Fibroblast of skin of abdomen (primary cell): Measurements from ENCODE around the gene CDC45.

Source experiments
- DNase-seq: peaks from one replicate; pipeline ENCODE4 v3.0.0-alpha.2; 2013

Gene CDC45

DNA sequence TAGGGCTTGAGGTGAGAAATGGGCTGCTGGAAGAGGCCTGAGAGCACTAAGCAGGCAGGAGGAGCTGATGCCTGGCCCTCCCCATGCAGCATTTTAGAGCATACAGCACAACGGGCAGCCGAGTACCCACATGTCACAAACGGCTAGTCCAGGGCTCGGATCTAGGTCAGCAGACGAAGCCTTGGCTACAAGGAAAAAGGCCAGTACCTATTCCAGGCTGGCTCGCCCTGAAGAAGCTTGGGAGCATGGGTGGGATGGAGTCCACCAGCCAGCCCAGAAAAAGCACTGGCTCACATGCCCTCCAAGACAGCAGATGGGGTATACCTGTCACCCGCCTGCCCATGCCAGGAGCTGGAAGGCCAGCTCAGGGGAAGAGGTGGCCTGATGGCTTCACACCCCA is 10.3 kb upstream of the CDC45 start:
- DNase-seq: no peak

DNA sequence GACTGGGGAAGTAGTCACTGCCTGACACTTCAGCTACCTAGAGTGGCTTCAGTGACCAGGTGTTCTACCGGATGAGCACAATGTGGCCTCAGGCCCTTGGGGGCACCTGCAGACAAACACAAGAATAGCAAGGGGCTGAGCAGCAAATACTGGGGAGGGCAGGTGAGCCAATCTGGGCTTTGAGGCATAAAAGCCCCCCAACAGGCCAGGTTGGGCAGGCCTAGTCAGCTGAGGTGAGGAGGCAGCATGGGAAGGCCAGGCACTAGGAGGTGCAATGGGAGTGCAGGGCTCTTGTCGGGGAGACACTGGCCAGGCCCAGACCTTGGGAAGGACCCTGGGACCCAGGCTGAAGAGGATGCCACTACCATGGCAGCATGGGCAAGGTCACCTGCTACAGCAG is 9.7 kb upstream of the CDC45 start:
- DNase-seq: no peak

DNA sequence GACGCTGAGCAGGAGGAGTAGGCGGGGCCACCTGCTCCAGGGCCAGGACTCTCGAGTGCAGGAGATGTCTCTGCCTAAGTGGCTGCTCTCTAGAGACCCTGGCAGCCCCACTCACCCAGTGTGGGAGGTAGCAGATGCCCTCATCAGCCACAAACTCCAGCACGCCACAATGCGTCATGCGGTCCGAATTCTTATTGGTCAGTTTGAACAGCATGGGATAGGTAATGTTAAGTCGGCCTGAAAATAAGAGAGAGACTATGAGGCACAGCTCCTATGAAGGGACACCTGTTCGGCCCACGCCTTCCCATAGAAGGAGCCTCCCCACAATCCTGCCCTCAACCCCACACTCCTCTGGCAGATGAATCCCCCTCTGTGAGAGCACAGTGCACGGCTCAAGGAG is 8.1 kb upstream of the CDC45 start:
- DNase-seq: no peak

DNA sequence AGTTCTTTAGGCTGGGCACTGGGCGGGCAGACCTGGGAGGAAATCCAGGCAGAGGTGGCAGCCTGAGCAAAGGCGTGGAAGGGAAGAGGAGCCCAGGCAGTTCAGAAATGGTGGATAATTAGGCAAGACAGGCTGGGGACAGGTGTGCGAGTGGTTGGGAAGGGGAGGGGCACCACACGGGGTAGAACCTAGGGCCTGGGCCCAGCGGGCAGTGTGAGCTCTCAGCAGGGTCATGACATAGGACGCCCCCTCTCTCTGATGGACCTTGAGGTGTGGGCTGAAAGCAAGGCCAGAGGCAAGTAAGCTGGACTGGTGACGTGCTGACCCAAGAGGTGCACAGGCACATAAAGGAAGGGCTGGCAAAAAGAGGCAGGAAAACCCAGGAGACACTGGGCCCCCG is 7.5 kb upstream of the CDC45 start:
- no peak for DNase-seq

DNA sequence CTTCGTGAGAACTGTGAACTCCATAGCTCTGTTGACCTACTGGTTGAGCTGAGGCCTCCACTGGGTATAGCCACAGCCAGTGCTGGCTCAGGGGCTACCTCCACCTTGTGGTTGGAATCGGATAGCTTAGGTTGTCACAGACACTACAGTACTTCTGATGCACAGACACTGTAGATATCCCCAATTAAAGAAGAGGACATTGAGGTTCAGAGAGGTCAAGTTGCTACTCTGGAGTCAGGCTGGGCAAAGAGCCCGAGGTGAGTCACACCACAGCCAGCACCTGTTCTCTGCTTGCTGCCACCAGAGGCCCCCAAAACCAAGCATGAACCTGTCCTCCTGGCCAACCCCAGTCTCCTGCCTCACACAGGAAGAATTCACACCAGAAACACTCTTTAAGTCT is 6.1 kb upstream of the CDC45 start:
- DNase-seq: no peak

DNA sequence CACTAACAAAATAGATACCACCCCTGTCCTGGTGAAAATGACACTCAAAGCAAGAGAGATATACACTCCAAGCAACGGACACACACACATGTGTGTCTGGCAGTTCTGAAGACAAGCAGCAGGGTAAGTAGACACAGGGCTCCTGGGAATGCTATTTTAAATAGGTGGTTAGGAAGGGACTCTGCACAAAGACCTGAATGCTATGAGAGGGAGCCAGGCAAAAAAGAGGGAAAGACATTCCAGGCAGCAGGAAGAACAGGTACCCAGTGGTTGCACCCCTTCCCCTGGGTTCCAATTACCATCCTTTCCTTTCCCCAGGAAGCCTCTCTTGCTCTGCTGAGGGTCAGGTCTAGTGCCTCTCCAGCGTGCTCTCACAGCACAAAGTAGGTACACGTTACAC is 3.7 kb upstream of the CDC45 start:
- DNase-seq: no peak

DNA sequence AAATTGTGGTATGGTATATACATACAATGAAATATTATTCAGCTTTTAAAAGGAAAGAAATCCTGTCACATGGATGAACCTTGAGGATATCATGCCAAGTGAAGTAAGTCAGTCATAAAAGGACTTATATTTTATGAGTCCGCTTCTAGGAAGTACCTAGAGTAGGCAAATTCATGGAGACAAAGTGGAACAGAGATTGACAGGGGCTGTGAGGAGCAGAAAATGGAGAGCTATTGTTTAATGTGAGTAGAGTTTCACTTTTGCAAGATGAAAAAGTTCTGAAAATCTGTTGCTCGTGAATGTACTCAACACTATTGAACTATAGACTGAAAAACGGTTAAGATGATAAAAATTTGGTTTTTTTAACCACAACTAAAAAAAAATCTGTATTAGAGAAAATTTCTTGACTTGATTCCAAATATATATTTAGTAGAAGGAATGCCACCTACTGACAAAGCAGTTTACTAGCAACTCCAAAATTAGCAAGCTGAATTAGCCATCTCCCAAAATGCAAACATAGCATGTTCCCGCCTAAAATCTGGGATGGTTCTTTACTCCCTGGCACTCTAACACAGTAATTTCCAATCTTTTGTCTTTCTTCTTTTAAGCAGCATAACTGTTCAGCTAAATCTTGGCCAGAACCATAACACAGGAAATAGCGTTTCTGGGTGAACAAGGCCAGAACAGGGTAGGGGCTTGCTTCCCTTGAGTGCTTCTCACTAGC is 2.2 kb upstream of the CDC45 start:
- peak; percentile 14 for DNase-seq

DNA sequence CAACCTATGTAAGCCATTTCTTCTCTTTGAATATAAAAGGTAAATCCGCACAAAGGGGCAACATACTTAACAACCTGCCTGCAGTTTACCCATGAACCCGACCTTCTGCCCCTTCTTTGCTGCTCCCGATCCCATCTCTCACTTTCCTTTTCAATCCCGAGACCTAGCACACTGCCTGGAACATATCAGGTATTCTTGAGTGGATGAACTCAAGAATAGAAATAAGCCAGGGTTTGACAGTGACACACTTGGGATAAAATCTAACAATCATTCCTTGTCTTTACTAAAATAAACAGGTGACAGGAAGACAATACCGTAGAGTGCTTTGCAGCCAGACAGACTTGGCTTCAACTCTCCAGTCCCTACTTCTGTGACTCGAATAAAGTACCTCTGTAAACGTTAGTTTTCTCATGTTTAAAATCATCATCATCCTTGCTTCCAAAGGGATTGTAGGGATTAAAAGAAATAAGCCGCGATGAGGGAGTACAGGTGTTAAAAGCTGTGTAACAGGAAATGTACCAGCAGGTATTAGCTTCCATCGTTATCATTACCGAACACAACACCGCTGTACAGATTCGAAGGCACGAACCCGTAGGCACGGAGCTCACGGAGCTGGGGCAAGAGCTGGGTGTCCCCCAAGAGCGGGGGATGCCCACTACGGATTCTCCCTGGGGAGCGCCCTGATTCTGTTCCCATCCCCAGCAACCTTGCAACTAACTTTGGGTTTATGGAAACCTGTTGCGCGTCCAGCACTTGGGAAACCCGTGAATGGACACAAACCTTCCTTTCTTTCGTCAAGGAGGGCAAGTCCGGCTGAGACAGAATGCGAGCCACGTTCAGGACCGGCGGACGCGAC is 1.4 kb upstream of the CDC45 start:
- DNase-seq: no peak

DNA sequence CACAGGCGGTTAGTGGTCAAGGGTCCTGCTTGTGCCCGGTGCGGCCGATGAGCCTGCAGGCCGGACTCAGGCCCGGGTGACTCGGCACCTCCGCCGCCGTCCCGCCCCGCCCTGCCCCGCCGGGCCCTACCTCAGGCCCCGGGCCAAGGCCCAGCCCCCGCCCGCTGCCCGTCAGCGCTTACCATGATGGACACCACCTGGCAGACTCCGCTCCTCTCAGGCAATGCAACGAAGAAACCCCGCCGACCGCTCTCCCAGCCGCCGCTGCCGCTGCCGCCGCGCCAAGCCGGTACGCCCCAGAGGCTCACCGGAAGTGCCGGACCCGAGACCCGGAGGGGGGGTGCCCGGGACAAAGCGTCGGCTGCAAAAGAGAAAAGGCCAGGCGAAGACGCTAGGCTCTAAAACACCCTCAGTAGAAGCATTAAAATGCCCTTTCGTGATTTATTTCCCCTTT is 792 bp upstream of the CDC45 start, which contains the start of gene UFD1:
Gene UFD1, minus strand, starts transcription at position 293 of the 454 bp plus-strand sequence. Its CDS starts 108 bp downstream, at position 185.
- peak; percentile 79 for DNase-seq

DNA sequence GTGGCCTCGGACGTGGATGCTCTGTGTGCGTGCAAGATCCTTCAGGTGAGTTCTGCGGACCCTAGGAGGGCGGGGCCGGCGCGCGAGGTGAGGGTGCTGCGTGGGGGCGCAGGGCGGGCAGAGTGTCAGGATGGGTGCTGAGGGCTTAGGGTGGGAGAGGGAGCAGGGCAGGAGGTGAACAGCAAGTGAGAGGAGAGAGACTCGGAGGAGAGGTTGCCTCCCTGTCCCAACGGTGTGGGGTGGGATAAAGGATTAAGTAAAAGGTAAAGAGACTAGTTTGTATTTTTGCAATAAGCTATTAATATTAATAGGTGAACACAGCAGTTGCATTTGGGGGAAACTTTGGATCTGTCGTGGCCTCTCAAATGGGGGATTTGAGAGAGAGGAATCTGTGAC is 451 bp downstream of the CDC45 start:
- no peak for DNase-seq

DNA sequence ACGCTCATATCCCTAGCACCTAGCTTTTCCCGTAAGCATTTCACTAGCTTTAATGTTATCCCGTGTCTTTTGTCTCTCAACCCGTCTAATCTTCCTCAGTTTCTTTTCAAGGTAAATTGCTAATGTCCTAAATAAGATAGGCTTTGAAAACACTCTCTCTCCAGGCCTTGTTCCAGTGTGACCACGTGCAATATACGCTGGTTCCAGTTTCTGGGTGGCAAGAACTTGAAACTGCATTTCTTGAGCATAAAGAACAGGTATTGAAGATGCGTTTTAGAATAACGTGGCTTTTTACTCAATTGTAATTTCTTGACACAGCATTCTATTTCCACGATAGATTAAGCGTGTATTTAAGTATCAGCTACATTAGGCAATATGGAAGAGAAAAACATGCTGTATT is 1.1 kb downstream of the CDC45 start:
- DNase-seq: no peak

DNA sequence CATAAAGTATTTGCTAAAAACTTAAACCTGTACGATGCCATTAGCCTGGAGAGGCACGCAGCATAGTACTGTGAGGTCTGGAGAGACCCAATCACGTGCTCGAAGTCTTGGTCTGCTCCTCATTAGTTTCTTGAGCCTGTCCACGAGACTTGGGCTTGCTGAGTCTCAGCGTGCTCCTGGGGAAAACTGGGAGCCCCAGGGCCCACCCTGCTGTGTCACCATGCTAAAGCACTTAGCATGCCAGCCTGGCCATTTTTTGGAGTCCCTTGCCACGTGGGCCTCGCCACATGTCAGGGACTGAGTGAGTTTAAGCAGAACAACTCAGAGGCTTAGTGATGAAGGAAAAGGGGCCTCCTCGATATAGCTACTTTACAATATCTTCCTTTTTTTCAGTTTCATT is 2.6 kb downstream of the CDC45 start:
- no peak for DNase-seq

DNA sequence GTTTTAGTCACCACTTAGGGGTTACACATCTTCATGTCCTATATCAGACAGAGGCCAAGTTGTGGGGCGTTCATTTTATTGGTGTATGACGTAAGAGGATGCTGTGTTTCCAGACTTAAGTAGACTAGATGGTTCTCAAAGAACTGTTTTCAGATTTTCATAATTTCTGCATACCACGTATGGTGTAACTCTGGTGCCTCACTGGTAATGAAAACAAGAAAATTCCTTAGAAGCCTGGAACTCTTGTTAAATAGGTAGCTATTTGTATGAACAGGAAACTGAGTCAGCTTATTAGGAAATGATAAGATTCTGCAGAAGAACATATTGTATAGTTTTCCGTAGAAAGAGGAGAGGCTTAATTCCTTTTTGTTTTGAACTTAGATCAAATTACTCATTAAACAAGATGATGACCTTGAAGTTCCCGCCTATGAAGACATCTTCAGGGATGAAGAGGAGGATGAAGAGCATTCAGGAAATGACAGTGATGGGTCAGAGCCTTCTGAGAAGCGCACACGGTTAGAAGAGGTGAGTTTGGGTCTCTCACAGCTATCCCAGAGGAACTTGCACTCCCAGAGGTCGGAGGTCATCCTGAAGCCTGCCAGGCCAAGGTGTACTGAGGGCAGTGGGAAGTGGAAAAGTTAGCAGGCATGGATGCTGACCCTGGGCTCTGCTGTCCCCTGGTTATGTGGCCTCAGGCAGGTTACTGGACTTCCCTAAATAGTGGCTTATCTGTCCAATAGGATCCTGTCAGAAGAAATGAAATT is 3.9 kb downstream of the CDC45 start:
- peak; percentile 6 for DNase-seq

DNA sequence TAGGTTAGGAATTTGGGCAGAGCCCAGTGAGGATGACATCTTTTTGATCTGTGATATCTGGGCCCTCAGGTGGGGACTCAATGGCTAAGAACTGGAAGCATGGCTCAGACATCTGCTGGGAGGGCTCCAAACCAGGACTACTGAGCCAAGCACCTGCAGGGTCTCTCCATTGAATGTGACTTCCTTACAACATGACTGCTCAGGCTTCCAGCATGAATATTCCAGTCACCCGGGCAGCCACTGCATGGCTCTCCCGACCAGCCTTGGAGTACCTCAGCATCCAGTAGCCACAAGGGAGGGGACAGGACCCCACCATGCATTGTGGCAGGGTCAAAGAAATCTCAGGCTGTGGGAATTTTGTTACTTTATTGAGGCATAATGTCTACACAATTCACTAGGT is 8.6 kb downstream of the CDC45 start:
- no peak for DNase-seq

DNA sequence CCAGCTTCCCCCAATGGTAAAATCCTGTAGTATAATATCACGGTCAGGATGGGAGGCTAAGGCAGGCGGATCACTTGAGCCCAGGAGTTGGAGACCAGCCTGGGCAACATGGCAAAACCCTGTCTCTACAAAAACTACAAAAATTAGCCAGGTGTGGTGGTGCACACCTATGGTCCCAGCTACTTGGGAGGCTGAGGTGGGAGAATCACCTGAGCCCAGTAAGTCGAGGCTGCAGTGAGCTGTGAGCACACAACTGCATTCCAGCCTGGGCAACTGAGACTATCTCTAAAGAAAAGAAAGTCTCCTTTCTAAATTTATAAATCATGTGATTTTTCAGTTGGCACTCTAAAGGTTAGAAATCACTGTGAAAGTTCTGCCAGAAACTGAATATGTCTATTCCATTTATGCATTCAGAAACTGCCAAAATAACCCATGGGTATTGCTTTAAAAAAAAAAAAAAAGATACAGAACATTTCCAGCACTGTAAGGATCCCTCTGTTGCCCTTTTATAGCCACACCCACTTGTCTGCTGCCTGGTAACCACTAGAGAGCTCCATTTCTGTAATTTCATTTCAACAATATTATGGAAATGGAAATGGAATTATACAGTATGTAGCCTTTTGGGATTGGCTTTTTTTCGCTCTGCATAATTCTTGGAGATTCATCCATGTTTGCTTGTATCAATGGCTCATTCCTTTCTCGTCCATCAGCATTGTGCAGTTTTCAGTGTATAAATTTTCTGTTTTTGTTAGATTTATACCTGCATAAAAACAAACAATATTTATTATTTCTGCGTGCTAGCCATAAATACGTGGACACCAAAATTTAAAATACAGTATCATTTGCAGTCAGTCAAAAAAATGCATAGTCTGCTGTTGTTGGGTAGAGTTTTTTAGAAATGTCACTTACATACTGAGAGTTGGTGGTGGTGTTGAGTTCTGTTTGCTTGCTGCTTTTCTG is 9.4 kb downstream of the CDC45 start:
- no peak for DNase-seq

DNA sequence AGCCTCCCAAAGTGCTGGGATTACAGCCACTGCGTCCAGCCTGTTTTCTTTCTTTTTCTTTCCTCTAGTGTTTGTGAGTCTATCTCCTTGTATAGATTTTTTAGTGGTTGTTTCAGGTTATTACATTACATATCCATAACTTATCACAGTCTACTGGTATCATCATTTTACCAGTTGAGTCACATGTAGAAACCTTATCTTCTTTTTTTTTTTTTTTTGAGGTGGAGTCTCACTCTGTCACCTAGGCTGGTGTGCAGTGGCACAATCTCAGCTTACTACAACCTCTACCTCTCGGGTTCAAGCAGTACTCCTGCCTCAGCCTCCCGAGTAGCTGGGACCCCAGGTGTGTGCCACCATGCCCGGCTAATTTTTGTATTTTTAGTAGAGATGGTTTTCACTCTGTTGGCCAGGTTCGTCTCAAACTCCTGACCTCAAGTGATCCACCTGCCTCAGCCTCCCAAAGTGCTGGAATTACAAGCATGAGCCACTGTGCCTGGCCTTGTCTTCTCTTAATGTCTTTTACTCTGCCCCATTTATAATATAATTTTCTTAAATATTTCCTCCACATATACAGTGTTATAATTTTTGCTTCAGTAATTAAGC is 11.0 kb downstream of the CDC45 start:
- no peak for DNase-seq

DNA sequence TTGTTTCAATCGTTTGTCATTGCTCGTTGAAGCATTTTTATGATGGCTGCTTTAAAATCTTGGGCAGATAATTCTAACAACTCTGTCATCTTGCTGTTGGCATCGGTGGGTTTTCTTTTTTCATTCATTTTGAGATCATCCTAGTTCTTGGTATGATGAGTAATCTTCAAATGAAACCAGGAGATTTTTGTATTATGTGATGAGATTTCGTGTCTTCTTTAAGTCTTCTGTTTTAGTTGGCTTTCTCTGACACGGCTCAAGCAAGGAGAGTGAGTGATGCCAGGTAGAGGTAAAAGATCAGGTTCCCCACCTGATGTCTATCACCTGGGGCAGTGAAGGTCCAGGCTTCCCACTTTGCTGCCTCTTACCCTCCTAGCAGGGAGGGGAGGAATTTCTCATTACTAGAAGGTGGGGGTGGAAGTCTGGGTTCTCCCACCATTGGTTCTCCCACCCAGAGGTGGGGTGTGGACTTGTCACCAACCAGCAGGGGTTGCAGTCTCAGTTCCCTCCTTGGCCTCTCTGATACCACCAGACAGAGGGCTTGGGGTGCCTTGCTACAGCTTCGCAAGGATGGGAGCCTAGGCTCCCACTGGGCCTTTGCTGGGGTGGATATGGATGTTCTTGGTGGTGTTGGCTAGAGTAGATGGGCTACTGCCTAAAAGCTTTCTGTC is 12.9 kb downstream of the CDC45 start:
- no peak for DNase-seq

DNA sequence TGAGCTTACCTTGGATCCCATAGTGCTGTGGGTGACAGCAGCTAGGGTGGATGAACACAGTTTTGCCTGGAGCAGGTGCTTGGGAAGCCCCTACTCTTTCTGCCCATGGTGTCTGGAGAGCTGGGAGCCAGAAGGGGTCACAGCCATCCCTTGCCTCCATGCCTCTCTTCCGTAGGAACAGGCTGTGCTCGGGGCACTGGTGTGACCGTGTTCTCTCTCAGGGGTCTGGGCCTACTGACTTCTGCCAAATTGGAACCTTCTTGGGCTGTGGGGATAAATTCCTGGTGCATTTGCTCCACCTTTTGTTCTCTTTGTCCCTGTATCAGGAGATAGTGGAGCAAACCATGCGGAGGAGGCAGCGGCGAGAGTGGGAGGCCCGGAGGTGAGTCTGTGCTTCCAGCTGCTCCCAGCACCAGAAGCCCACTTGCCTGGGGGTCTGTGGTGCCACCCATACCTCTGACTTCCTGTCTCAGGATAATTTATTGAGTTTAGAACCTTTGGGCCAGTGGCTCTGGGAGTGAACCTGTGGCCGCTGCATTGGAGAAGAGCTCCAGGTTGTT is 14.4 kb downstream of the CDC45 start:
- no peak for DNase-seq

DNA sequence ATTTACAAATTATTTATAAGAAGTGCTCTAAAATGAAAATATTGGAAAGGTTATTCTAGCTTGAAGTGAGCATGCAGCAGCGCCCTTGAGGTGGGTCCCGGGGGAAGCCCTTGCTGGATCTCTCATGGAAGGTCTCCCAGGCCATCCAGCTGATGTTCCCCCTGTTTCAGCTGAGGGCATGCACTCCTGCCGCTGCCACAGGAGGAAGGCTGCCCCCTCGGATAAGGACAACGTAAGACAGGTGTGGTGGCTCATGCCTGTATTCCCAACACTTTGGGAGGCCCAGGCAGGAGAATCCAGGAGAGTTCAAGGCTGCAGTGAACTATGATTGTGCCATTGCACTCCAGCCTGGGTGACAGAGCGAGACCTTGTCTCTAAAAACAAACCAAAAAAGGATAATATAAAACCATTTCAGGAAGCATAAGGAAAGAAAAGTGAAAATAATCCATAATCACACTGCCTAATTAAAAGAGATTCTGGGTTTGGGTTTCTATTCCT is 15.0 kb downstream of the CDC45 start:
- no peak for DNase-seq

DNA sequence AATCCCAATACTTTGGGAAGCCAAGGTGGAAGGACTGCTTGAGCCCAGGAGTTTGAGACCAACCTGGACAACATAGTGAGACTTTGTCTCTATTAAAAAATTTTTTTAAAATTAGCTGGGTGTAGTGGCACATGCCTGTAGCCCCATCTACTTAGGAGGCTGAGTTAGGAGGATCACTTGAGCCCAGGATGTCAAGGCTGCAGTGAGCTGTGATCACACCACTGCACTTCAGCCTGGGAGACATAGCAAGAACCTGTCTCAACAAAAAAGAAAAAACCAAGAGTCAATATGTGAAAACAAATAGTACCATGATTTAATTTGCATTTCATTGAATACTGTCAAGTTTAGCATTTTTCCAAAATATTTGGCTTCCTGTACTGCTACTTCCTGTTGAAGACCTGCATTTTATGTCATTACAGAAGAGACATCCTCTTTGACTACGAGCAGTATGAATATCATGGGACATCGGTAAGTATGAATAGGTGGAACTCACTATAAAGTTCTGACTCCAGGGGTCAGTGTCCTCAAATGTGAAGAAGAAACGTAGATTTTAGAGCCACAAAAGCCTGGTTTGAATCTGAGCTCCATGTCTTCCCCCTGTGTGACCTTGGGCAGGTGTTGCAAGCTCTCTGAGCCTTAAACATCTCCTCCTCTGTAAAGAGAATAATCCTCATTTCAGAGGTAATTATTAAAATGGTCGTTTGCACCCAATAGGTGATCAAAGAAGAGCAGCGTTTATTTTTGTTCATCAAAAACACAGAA is 16.0 kb downstream of the CDC45 start:
- peak; percentile 12 for DNase-seq
